Retinal pigment epithelial cell (primary cell): Measurements from ENCODE around the gene EMILIN3.
A peak's percentile ranks its signal among the peaks of the same experiment; 100 is the strongest.

Experiments
- DNase-seq: peaks from one replicate; pipeline ENCODE4 v3.0.0-alpha.2; 2010; ENCODE audit warnings: low read depth
- H3K4me3 ChIP-seq: 2 replicates; pipeline ENCODE4 v1.5.1; 2011; ENCODE audit warnings: mild to moderate bottlenecking, low read length, control low read depth, moderate library complexity
- CTCF ChIP-seq: conservative IDR thresholded peaks from 2 replicates; pipeline ENCODE4 v1.5.1; 2011; ENCODE audit warnings: low read depth, low read length, control low read depth, inconsistent platforms

The EMILIN3 gene

GRCh38 chr20:41366546-41367392 is at the start of gene EMILIN3:
EMILIN3 (minus strand) TSS chr20:41366818; CDS start chr20:41366634, 184 bp downstream.
- DNase-seq: no peak
- H3K4me3 ChIP-seq: peak within 1 kb of the TSS; percentile 37
- TF ChIP-seq CTCF: no peak

GRCh38 chr20:41415191-41415590 is 48.6 kb upstream of the EMILIN3 start:
- TF ChIP-seq CTCF: no peak
- H3K4me3 ChIP-seq: no peak overlapping the region

GRCh38 chr20:41413169-41413568 is 46.6 kb upstream of the EMILIN3 start:
- no peak for DNase-seq
- TF ChIP-seq CTCF: no peak
- no peak overlapping the region for H3K4me3 ChIP-seq

More at GRCh38 chr20:41415191-41415590, 48.6 kb upstream of the EMILIN3 start:
- no peak for DNase-seq

- H3K4me3 ChIP-seq: no peak overlapping the region
- DNase-seq: no peak
- no peak for TF ChIP-seq CTCF
These were observed 45.9 kb upstream of the EMILIN3 start for GRCh38 chr20:41412324-41413120.

GRCh38 chr20:41411391-41411847 is 44.8 kb upstream of the EMILIN3 start:
- H3K4me3 ChIP-seq: no peak overlapping the region
- TF ChIP-seq CTCF: peak; percentile 46
- no peak for DNase-seq

GRCh38 chr20:41408986-41409385 is 42.4 kb upstream of the EMILIN3 start:
- TF ChIP-seq CTCF: no peak
- no peak for DNase-seq
- no peak overlapping the region for H3K4me3 ChIP-seq
